HUES64 (cell line): ENCODE data around the gene H2BK1. TPM values are rescaled to one million over a fixed set of nuclear protein-coding genes. Genes with fewer than 3 reads are reported as not detected.

ENCODE experiments used
- H3K27ac ChIP-seq: 2 replicates; pipeline ENCODE4 v1.7.0; 2013; ENCODE audit warnings: low read depth, low read length, inconsistent platforms
- H3K27me3 ChIP-seq: 2 replicates; pipeline ENCODE4 v1.6.1; 2013; ENCODE audit warnings: mild to moderate bottlenecking, low read length; ENCODE audit not compliant: insufficient read depth
- H3K36me3 ChIP-seq: 2 replicates; pipeline ENCODE4 v1.6.1; 2013; ENCODE audit warnings: mild to moderate bottlenecking, low read length; ENCODE audit not compliant: insufficient read depth
- H3K4me1 ChIP-seq: 2 replicates; pipeline ENCODE4 v1.6.1; 2013; ENCODE audit warnings: mild to moderate bottlenecking, low read length, moderate library complexity; ENCODE audit not compliant: insufficient read depth
- H3K4me3 ChIP-seq: 2 replicates; pipeline ENCODE4 v1.5.1; 2013; ENCODE audit warnings: mild to moderate bottlenecking, low read length, moderate library complexity
- H3K9ac ChIP-seq: 2 replicates; pipeline ENCODE4 v1.6.1; 2013; ENCODE audit warnings: mild to moderate bottlenecking, low read depth, low read length
- H3K9me3 ChIP-seq: 2 replicates; pipeline ENCODE4 v1.6.1; 2013; ENCODE audit warnings: low read depth, low read length; ENCODE audit not compliant: insufficient read depth
- WGBS: fragments of 150-250, 120-280 bp; methylation state at CpG from one replicate; pipeline ENCODE4 v1.1.7; 2013; ENCODE audit warnings: missing lambda C conversion rate; 5-methylcytosine and 5-hydroxymethylcytosine counted together
- polyA plus RNA-seq, 2 experiments: library from polyadenylated mRNA; stranded (reverse); fragments of 50-300 nt; gene quantifications; one replicate each; pipeline ENCODE4 v1.2.3, GENCODE V29; 2013

The H2BK1 gene
- polyA plus RNA-seq (2013, experiment 1 of 2), result not detected
- not detected for polyA plus RNA-seq (2013, experiment 2 of 2)

DNA sequence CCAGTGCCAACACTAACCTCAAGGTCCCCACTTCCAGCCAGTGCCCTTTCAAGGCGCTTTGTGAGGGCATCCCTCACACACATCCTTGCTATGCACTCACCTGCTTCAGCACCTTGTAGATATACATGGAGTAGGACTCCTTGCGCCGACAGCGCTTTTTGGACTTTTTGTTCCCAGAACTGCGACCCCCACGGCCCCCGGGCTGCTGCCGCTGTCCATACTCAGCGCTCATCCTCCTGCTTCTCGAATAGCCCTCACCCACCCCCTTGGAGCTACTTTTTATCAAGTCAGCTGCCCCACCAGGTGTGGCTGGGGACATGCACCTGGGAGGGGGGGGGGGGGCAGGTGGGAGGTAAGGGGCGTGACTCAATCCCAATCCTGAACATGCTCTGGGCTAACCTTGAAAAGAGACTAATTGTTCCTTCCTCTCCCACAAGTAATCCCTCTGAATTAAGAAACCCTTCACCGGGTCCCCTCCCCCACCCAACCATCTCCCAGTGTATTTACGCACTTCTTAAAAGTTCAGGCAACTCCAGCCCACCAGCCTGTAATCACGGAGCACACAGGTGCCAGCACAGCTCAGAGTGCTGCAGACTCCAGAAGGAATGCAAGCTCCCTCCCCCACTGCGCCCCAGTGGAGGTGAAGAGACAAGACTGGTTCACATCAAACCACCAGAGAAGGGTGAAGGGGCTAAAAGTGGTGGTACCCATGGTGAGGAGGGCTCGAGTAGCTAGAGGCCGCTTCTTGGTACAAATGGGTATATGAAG lies at the start of gene H2BK1:
TSS of gene H2BK1 (minus strand) at position 402 of the 768 bp plus-strand sequence. CDS start at position 232, 170 bp downstream.
- no peaks in the 10 kb centered on the region for H3K27me3 ChIP-seq
- H3K9ac ChIP-seq, result no peak within 1 kb of the TSS
- H3K27ac ChIP-seq, result no peak within 1 kb of the TSS
- WGBS, result 81% methylated on average over 17 of the region's 17 CpGs
- peaks cover 6% of the 10 kb centered on the region for H3K4me1 ChIP-seq
- no peaks in the 10 kb centered on the region for H3K9me3 ChIP-seq
- H3K4me3 ChIP-seq, result no peak within 1 kb of the TSS
- H3K36me3 ChIP-seq, result peaks cover 34% of the 10 kb centered on the region

DNA sequence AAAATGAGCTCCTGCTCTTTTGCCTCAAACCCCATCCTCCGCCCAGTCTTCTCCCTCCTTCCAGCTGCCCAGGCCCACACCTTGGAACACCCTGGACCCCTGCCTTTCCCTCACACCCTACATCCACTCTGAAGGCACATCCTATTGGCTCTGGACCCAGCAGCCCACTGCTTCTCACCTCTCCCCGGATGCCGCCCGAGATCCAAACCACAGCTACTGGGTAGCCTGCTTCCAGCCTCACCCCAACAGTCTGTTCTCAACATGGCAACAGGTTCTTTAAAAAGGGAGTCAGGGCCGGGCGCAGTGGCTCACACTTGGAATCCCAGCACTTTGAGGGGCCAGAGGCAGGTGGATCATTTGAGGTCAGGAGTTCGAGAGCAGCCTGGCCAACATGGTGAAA lies 47.7 kb upstream of the H2BK1 start:
- H3K4me3 ChIP-seq, result no peak overlapping the region
- H3K9me3 ChIP-seq, result no peaks in the 10 kb centered on the region
- H3K27me3 ChIP-seq, result peaks cover 37% of the 10 kb centered on the region
- 93% methylated on average over 7 of the region's 7 CpGs for WGBS
- H3K9ac ChIP-seq, result no peak overlapping the region
- H3K4me1 ChIP-seq, result peaks cover 4% of the 10 kb centered on the region; the same call in 1 of the 2 replicates
- H3K27ac ChIP-seq, result no peak overlapping the region
- no peaks in the 10 kb centered on the region for H3K36me3 ChIP-seq

DNA sequence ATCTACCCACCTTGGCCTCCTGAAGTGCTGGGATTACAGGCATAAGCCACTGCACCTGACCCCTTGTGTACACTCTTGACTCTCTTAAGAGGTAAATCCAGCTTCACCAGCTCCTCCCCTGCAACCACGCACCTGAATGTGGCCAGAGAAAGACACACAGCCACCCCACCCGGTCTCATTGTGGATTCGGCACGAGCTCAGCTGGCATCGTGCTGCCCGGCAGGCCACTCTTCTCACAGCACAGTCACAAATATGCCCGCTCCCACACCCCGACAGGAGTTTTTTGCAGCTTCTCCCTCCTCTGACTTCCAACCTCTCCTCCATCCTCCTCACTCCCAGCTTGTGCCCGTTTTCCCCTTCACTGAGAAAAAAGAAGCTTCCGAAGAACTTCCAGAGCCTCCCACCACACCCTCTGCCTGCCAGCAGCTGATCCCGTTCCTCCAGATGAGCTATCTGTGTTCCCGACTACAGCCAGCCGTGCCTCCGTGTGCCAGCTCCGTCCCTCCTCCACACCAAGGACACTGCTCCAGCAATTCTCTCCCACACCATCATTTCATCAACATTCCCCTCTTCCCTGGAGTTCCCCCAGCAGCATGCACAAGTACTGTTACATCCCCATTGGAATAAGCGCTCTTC lies 46.2 kb upstream of the H2BK1 start:
- Histone ChIP-seq H3K9me3 (no peaks in the 10 kb centered on the region), H3K27me3 (peaks cover 44% of the 10 kb centered on the region), H3K9ac (no peak overlapping the region), H3K27ac (no peak overlapping the region), H3K4me3 (no peak overlapping the region), H3K36me3 (no peaks in the 10 kb centered on the region), H3K4me1 (peaks cover 8% of the 10 kb centered on the region)
- 73% methylated on average over 16 of the region's 16 CpGs for WGBS

DNA sequence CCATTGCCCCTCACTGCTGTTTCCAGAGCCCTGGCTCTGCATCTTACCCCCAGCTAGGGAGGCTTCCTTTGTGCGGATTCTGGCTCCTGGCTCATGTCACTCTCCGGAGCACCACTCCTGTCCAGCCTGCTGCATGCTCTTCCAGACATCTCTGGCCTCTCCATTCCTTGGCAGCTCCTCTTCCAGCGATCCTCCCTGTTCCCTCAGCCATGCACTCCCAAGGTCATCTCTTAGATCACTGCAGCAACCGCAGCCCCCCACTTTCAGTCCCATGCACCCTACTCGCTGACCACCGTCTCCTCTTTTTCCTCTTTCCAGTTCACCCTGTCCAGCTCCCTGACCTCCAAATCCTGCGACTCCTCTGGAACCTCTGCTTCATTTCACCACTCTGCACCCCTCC lies 45.1 kb upstream of the H2BK1 start:
- Histone ChIP-seq H3K27me3 (peaks cover 49% of the 10 kb centered on the region), H3K36me3 (no peaks in the 10 kb centered on the region), H3K9ac (no peak overlapping the region), H3K27ac (no peak overlapping the region), H3K4me3 (no peak overlapping the region), H3K4me1 (peaks cover 13% of the 10 kb centered on the region), H3K9me3 (no peaks in the 10 kb centered on the region)
- WGBS, result 80% methylated on average over 7 of the region's 7 CpGs

DNA sequence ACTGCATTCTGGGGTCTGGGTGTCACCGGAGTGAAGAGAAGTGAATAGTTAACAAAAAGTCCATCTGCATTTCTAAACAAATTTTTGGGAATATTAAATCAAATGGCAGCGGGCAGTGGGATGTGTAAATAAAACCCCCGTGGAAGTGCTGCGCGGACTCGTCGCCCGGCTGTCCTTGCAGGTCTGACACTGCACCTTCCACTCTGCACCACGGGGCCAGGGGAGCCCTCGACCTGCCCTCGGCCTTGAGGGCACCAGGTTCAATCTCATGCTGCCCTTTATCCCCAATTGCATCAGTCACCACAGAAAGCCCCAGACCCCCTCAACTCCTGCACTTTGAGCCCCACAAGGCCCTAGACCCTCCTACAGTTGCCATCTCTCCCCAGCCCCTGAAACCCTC lies 44.6 kb upstream of the H2BK1 start:
- H3K36me3 ChIP-seq, result no peaks in the 10 kb centered on the region
- H3K27me3 ChIP-seq, result peaks cover 52% of the 10 kb centered on the region
- 90% methylated on average over 11 of the region's 11 CpGs for whole genome bisulfite sequencing
- no peak overlapping the region for H3K9ac ChIP-seq
- H3K4me1 ChIP-seq, result peaks cover 17% of the 10 kb centered on the region
- no peak overlapping the region for H3K27ac ChIP-seq
- no peaks in the 10 kb centered on the region for H3K9me3 ChIP-seq
- no peak overlapping the region for H3K4me3 ChIP-seq

DNA sequence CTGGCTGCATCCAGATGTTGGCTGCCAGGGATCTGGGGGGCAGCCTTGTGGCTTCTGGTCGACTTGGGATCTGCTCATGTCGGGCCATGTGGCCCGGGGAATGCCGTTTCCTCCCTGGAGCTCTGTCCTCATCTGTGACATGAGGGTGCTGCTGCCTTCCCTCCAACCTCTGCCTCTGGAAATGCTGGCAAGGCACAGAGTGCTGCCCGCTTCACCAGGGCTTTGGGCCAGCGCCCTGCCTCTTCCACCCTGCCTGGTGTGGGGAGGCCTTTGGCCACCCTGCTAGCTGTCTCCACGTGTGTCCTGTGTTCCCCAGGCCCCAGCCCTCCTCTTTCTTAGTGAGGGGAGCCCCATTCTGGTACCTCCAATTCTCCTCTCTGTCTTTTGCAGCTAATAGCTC lies 44.0 kb upstream of the H2BK1 start:
- H3K27me3 ChIP-seq, result peaks cover 57% of the 10 kb centered on the region
- H3K9ac ChIP-seq, result no peak overlapping the region
- no peaks in the 10 kb centered on the region for H3K36me3 ChIP-seq
- H3K4me3 ChIP-seq, result no peak overlapping the region
- no peaks in the 10 kb centered on the region for H3K9me3 ChIP-seq
- H3K4me1 ChIP-seq, result peaks cover 18% of the 10 kb centered on the region
- WGBS, result 79% methylated on average over 7 of the region's 7 CpGs
- H3K27ac ChIP-seq, result no peak overlapping the region

DNA sequence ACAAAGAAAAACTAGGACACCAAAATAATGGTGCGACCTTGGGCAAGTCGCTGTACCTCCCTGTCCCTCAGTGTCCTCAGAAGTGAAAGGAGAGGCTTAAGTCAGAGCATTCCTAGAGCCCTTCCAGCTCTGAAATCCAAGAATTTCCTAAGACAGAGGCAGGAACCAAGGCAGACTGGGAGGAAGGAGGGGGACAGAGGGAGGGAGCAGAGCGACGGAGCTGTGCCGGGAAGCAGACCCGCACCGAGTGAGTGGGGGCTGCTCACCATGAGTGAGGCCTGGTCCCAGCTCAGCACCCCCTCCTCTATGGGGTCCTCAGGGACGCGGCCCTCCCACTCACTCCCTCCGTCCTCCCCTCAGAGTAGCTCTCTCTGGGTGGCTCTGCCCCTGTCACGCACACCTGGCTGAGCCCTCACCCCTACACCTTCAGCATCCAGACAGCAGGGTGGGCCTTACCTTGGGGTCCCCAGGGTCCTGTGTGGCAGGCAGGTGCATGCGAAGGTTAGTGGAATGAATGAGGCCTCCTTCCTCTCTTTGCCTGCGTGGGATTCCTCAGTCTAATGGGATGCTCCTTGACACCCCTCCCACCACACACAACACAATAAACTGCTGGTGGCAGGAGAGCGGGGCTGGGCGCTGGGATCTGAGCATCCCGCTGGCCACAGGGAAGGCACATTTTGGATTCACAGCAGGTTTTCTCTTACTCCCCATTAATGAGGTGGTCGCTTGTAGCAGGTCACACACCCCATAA lies 42.8 kb upstream of the H2BK1 start:
- peak overlapping the region; percentile 70 for H3K4me3 ChIP-seq
- WGBS, result 44% methylated on average over 17 of the region's 17 CpGs
- H3K9me3 ChIP-seq, result no peaks in the 10 kb centered on the region
- H3K9ac ChIP-seq, result no peak overlapping the region
- H3K27me3 ChIP-seq, result peaks cover 69% of the 10 kb centered on the region
- H3K4me1 ChIP-seq, result peaks cover 18% of the 10 kb centered on the region
- no peaks in the 10 kb centered on the region for H3K36me3 ChIP-seq
- no peak overlapping the region for H3K27ac ChIP-seq

DNA sequence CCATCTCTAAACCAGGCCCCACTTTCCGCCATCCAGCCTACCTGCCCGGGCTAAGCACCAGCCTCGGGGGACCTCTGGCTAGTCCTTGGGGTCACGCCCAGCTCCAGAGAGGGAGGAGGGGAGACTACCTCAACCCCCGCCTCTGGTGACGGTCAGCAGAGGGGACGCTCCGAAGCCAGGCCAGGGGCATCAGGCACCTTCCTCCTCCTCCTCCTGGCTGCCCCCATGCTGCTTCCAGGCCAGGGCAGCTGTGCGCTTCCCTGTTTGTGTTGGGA lies 42.2 kb upstream of the H2BK1 start:
- peak overlapping the region; percentile 70; the same call in 1 of the 2 replicates for H3K9ac ChIP-seq
- peaks cover 76% of the 10 kb centered on the region for H3K27me3 ChIP-seq
- WGBS, result 17% methylated on average over 6 of the region's 9 CpGs
- no peaks in the 10 kb centered on the region for H3K9me3 ChIP-seq
- H3K4me3 ChIP-seq, result peak overlapping the region; percentile 70
- peaks cover 22% of the 10 kb centered on the region for H3K4me1 ChIP-seq
- H3K36me3 ChIP-seq, result no peaks in the 10 kb centered on the region
- H3K27ac ChIP-seq, result no peak overlapping the region

DNA sequence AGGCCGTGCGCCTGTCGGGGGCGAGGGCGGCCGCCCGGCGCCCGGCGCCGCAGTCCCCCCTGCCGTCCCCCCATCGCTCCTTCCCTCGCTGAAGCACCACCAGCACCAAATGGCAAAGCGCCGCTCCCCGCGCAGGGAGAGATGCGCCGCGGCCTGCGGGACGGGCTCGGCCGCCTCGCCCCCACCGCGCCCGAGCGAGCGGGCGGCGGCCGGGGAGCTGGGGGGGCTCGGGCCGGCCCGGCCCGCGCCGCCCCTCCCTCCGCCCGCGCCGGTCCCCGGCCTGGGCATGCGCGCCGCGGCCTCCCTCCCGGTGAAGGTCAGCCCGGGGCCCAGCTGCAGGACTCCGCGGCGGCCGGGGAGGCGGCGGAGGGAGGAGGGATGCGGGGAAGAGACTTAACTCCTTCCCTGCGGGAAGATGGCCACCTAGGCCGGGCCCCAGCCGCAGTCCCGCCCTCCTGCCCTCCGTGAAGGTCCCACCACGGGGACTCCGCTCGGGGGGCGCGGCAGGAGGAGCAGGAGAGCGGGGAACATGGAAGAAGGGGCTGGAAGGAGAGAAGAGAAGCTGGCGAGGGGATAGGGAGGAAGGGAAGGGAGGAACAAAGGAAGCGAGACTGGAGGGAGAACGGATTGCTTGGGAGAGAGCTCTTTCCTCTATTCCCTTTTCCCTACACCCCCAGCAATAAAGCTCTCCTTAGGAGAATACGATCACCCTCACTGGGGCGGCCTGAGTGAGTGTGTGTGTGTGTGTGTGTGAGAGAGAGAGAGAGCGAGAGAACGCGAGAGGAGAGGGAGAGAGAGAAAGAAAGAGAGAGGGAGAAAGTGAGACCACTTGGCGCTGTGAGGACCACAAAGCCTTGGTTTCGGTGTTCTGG lies 41.6 kb upstream of the H2BK1 start:
- H3K36me3 ChIP-seq, result no peaks in the 10 kb centered on the region
- H3K4me3 ChIP-seq, result peak overlapping the region; percentile 70
- H3K4me1 ChIP-seq, result peaks cover 28% of the 10 kb centered on the region
- WGBS, result under 1% methylated on average over 77 of the region's 79 CpGs
- peak overlapping the region; percentile 70 for H3K9ac ChIP-seq
- H3K9me3 ChIP-seq, result no peaks in the 10 kb centered on the region
- H3K27me3 ChIP-seq, result peaks cover 81% of the 10 kb centered on the region
- H3K27ac ChIP-seq, result no peak overlapping the region

DNA sequence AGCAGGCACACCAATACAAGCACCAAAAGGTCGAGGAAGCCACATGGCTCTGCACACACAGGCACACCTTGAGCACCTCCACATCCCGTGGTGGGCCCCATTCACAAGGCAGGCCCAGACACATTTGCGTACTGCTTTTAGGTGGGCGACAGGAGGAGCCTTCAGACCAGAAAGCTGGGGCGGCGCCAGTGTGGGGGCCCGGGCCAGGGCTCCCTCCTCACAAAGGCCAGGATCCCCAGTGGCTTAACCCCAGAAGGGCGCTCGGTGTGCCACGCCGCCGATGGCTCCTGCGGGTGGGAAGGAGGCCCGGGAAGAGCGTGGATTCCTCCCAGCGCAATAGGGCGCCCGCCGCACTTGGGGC lies 41.0 kb upstream of the H2BK1 start:
- peak overlapping the region; percentile 70 for H3K4me3 ChIP-seq
- H3K27me3 ChIP-seq, result peaks cover 85% of the 10 kb centered on the region
- no peaks in the 10 kb centered on the region for H3K36me3 ChIP-seq
- H3K9ac ChIP-seq, result peak overlapping the region; percentile 38
- H3K27ac ChIP-seq, result no peak overlapping the region
- H3K4me1 ChIP-seq, result peaks cover 34% of the 10 kb centered on the region
- WGBS, result 6% methylated on average over 19 of the region's 19 CpGs
- H3K9me3 ChIP-seq, result no peaks in the 10 kb centered on the region
